Stimulated activated CD4-positive, alpha-beta T cell treated with anti-CD3 and anti-CD28 coated beads, TNF-alpha, amount 100 ng/mL, for 4 hours (primary cell): ENCODE data around the gene DOK3.

Experiments used
- DNase-seq, 3 experiments: peaks; one replicate each; pipeline ENCODE4 v3.0.0-alpha.2; 2020; ENCODE audit warnings: low read depth in 3 of 3

DOK3 gene

GRCh38 chr5:177468685-177469628 lies 40.7 kb downstream of the DOK3 start:
- no peak for DNase-seq

- no peak for DNase-seq
Measured at GRCh38 chr5:177468329-177468684, 41.3 kb downstream of the DOK3 start.

GRCh38 chr5:177467436-177467835 lies 42.2 kb downstream of the DOK3 start:
- no peak for DNase-seq

GRCh38 chr5:177466861-177467260 lies 42.8 kb downstream of the DOK3 start:
- no peak for DNase-seq

GRCh38 chr5:177465044-177465443 lies 44.6 kb downstream of the DOK3 start:
- DNase-seq: no peak

- DNase-seq: no peak
Measured at GRCh38 chr5:177462021-177462670, 47.5 kb downstream of the DOK3 start.

- no peak for DNase-seq
Measured at GRCh38 chr5:177459819-177460628, 49.6 kb downstream of the DOK3 start.

- no peak for DNase-seq
Measured at GRCh38 chr5:177459357-177459756, 50.3 kb downstream of the DOK3 start.

GRCh38 chr5:177458912-177459350 lies 50.7 kb downstream of the DOK3 start:
- DNase-seq: no peak

GRCh38 chr5:177457852-177458681 lies 51.6 kb downstream of the DOK3 start:
- no peak for DNase-seq

GRCh38 chr5:177456976-177457851 lies 52.4 kb downstream of the DOK3 start:
- no peak for DNase-seq

GRCh38 chr5:177456591-177456964 lies 53.0 kb downstream of the DOK3 start:
- no peak for DNase-seq

GRCh38 chr5:177455661-177456590 lies 53.7 kb downstream of the DOK3 start:
- peak; percentile 91 to 99 (median 97) for DNase-seq

GRCh38 chr5:177455036-177455660 lies 54.5 kb downstream of the DOK3 start:
- peak; percentile 86 to 92 (median 87) for DNase-seq

GRCh38 chr5:177454397-177455035 lies 55.1 kb downstream of the DOK3 start:
- DNase-seq: peak; percentile 93 to 96 (median 94)

GRCh38 chr5:177453852-177454396 lies 55.7 kb downstream of the DOK3 start:
- DNase-seq: no peak

GRCh38 chr5:177452688-177453638 lies 56.7 kb downstream of the DOK3 start:
- no peak for DNase-seq
